WTC11 (cell line): ENCODE measurements around the gene NCOA3. TPM values are rescaled to one million over a fixed set of nuclear protein-coding genes. Genes with fewer than 3 reads are reported as not detected.

Experiments used
- ATAC-seq: fragments of 200-7000 bp; cut with Tn5 transposase; 2 replicates; pipeline ENCODE4 v1.10.0; 2021; ENCODE audit warnings: mild to moderate bottlenecking, moderate library complexity
- CTCF ChIA-PET: fragments of 300-600 bp; sonication (Branson Sonifier 250); formaldehyde crosslinking; loops from one replicate; lab custom pipeline; 2021; ENCODE audit warnings: antibody characterized with exemption; lab: Charles Lee
- POLR2A ChIA-PET: fragments of 350-600 bp; sonication (Branson Sonifier 250); formaldehyde crosslinking; loops from one replicate; lab custom pipeline; 2021; ENCODE audit warnings: antibody characterized with exemption; lab: Charles Lee
- DNase-seq: peaks from one replicate; pipeline ENCODE4 v3.0.0; 2021; ENCODE audit warnings: low spot score
- H3K27ac Mint-ChIP-seq: 2 replicates; pipeline ENCODE4 v1.8.0; 2021; ENCODE audit warnings: mixed read lengths
- H3K27me3 Mint-ChIP-seq: 2 replicates; pipeline ENCODE4 v1.8.0; 2021; ENCODE audit warnings: low read depth, mild to moderate bottlenecking, moderate library complexity, mixed read lengths
- H3K36me3 Mint-ChIP-seq: 2 replicates; pipeline ENCODE4 v1.8.0; 2021; ENCODE audit warnings: mixed read lengths
- H3K4me1 Mint-ChIP-seq: 2 replicates; pipeline ENCODE4 v1.8.0; 2022; ENCODE audit warnings: mixed read lengths
- H3K4me3 Mint-ChIP-seq: 2 replicates; pipeline ENCODE4 v1.8.0; 2021; ENCODE audit warnings: mild to moderate bottlenecking, moderate library complexity, mixed read lengths
- H3K9me3 Mint-ChIP-seq: 2 replicates; pipeline ENCODE4 v1.8.0; 2021; ENCODE audit warnings: mixed read lengths
- ARID4B ChIP-seq: sonication (generic); formaldehyde crosslinking; IDR thresholded peaks from 2 replicates; pipeline ENCODE4 v1.8.0; 2023; ENCODE audit warnings: missing genetic modification reagents, mild to moderate bottlenecking, borderline replicate concordance
- ATF2 ChIP-seq: sonication (generic); formaldehyde crosslinking; IDR thresholded peaks from 2 replicates; pipeline ENCODE4 v1.8.1; 2022; ENCODE audit warnings: low read depth, missing genetic modification reagents, borderline replicate concordance
- CREB1 ChIP-seq: sonication (generic); formaldehyde crosslinking; IDR thresholded peaks from 2 replicates; pipeline ENCODE4 v1.8.0; 2023; ENCODE audit warnings: mild to moderate bottlenecking, missing genetic modification reagents
- CREM ChIP-seq: sonication (generic); formaldehyde crosslinking; IDR thresholded peaks from 2 replicates; pipeline ENCODE4 v1.8.1; 2022; ENCODE audit warnings: mild to moderate bottlenecking, missing genetic modification reagents, moderate library complexity
- EMX1 ChIP-seq: fragments of 250-450 bp; sonication (Bioruptor Pico); IDR thresholded peaks from 2 replicates; pipeline ENCODE4 v1.8.0; 2021; ENCODE audit warnings: mild to moderate bottlenecking
- FOXK1 ChIP-seq: sonication (generic); formaldehyde crosslinking; IDR thresholded peaks from 2 replicates; pipeline ENCODE4 v1.8.0; 2022; ENCODE audit warnings: mild to moderate bottlenecking, moderate library complexity, missing genetic modification reagents
- FOXP1 ChIP-seq: sonication (generic); formaldehyde crosslinking; IDR thresholded peaks from 2 replicates; pipeline ENCODE4 v1.8.0; 2022; ENCODE audit warnings: missing genetic modification reagents, mild to moderate bottlenecking, moderate library complexity, borderline replicate concordance
- GRHL2 ChIP-seq: fragments of 250-450 bp; sonication (Bioruptor Pico); IDR thresholded peaks from 2 replicates; pipeline ENCODE4 v1.8.0; 2022; ENCODE audit warnings: mild to moderate bottlenecking, moderate library complexity; ENCODE audit not compliant: insufficient replicate concordance, severe bottlenecking
- MAX ChIP-seq: sonication (generic); formaldehyde crosslinking; IDR thresholded peaks from 2 replicates; pipeline ENCODE4 v1.8.0; 2022; ENCODE audit warnings: mild to moderate bottlenecking, missing genetic modification reagents
- MXD4 ChIP-seq: fragments of 250-450 bp; sonication (Bioruptor Pico); IDR thresholded peaks from 2 replicates; pipeline ENCODE4 v1.8.0; 2021; ENCODE audit warnings: mild to moderate bottlenecking, moderate library complexity, borderline replicate concordance
- NFE2L1 ChIP-seq: sonication (generic); formaldehyde crosslinking; IDR thresholded peaks from 2 replicates; pipeline ENCODE4 v1.8.1; 2023; ENCODE audit warnings: missing genetic modification reagents
- SP1 ChIP-seq: sonication (generic); formaldehyde crosslinking; conservative IDR thresholded peaks from 2 replicates; pipeline ENCODE4 v1.8.1; 2022; ENCODE audit warnings: missing genetic modification reagents
- STAT6 ChIP-seq: sonication (generic); formaldehyde crosslinking; conservative IDR thresholded peaks from 2 replicates; pipeline ENCODE4 v1.8.1; 2023; ENCODE audit warnings: mild to moderate bottlenecking, low read depth, missing genetic modification reagents, moderate library complexity
- TEAD1 ChIP-seq: sonication (generic); formaldehyde crosslinking; IDR thresholded peaks from 2 replicates; pipeline ENCODE4 v1.8.0; 2022; ENCODE audit warnings: mild to moderate bottlenecking, missing genetic modification reagents
- TP53 ChIP-seq: sonication (generic); formaldehyde crosslinking; IDR thresholded peaks from 2 replicates; pipeline ENCODE4 v1.8.1; 2023; ENCODE audit warnings: mild to moderate bottlenecking, missing genetic modification reagents
- ZNF121 ChIP-seq: sonication (generic); formaldehyde crosslinking; IDR thresholded peaks from 2 replicates; pipeline ENCODE4 v1.8.0; 2023; ENCODE audit warnings: missing genetic modification reagents
- ZNF232 ChIP-seq: sonication (generic); formaldehyde crosslinking; IDR thresholded peaks from 2 replicates; pipeline ENCODE4 v1.8.0; 2022; ENCODE audit warnings: mild to moderate bottlenecking, missing genetic modification reagents
- ZNF396 ChIP-seq: fragments of 250-450 bp; sonication (Bioruptor Pico); IDR thresholded peaks from 2 replicates; pipeline ENCODE4 v1.8.0; 2021; ENCODE audit warnings: mild to moderate bottlenecking, moderate library complexity, borderline replicate concordance
- total RNA-seq: library from RNA; stranded (reverse); gene quantifications from 3 replicates; pipeline ENCODE4 v1.2.3, GENCODE V29; 2021
- TF ChIP-seq, protein P1 (sequence below): sonication (generic); formaldehyde crosslinking; IDR thresholded peaks from 2 replicates; pipeline ENCODE4 v1.8.1; 2023; ENCODE audit warnings: mild to moderate bottlenecking, missing genetic modification reagents, moderate library complexity

NCOA3 gene
- total RNA-seq, 1 experiment from 2014 or later, result 25.2 TPM

GRCh38 chr20:47598911-47599744 is 97.4 kb downstream of the NCOA3 start:
- POLR2A ChIA-PET, result no interaction called here
- H3K27me3 Mint-ChIP-seq, result no peaks in the 10 kb centered on the region
- CTCF ChIA-PET, result interaction anchor here (0.6 to 3.2 kb wide), 2 partner anchors 64 to 94 kb away, joined by 3 to 8 read pairs; no protein-coding TSS in a partner anchor

More at GRCh38 chr20:47598911-47599744, 97.4 kb downstream of the NCOA3 start:
- Mint-ChIP-seq H3K27ac (no peak overlapping the region), H3K9me3 (peaks cover 13% of the 10 kb centered on the region)
- no peak for TF ChIP-seq GRHL2 (CRISPR knock-in tag)
- TF ChIP-seq NFE2L1 (CRISPR knock-in tag), result no peak
- TF ChIP-seq FOXP1 (CRISPR knock-in tag), result no peak
- no peak for TF ChIP-seq ZNF121 (CRISPR knock-in tag)
- no peak for TF ChIP-seq MXD4 (CRISPR knock-in tag)
- TF ChIP-seq EMX1, result no peak
- no peak for TF ChIP-seq ARID4B (CRISPR knock-in tag)
- no peak for TF ChIP-seq MAX (CRISPR knock-in tag)
- TF ChIP-seq STAT6, result no peak
- TF ChIP-seq FOXK1 (CRISPR knock-in tag), result no peak
- TF ChIP-seq TP53 (CRISPR knock-in tag), result no peak
- TF ChIP-seq ATF2 (CRISPR knock-in tag), result no peak
- no peak for TF ChIP-seq TEAD1 (CRISPR knock-in tag)
- TF ChIP-seq, protein P1, sequence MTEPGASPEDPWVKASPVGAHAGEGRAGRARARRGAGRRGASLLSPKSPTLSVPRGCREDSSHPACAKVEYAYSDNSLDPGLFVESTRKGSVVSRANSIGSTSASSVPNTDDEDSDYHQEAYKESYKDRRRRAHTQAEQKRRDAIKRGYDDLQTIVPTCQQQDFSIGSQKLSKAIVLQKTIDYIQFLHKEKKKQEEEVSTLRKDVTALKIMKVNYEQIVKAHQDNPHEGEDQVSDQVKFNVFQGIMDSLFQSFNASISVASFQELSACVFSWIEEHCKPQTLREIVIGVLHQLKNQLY (CRISPR knock-in tag), result no peak
- TF ChIP-seq SP1 (CRISPR knock-in tag), result no peak
- no peak for TF ChIP-seq ZNF396 (CRISPR knock-in tag)
- no peak for TF ChIP-seq CREB1
- TF ChIP-seq CREM (CRISPR knock-in tag), result no peak
- no peak for TF ChIP-seq ZNF232 (CRISPR knock-in tag)
- TF ChIP-seq, all 79 proteins: peak for 0
- no peak overlapping the region for H3K4me3 Mint-ChIP-seq
- peaks cover 25% of the 10 kb centered on the region for H3K4me1 Mint-ChIP-seq
- ATAC-seq, result no peak
- peaks cover 20% of the 10 kb centered on the region for H3K36me3 Mint-ChIP-seq
- no peak for DNase-seq
